ENCODE results near the gene SPOP.

GRCh38 chr17:49670641-49671040, 7.3 kb downstream of the SPOP start:
- TF ChIP-seq CTCF (IDR thresholded peaks at IDR 0.05), result no peak
- no peak for TF ChIP-seq POLR2A (IDR thresholded peaks at IDR 0.05)
